IMR-90 (cell line): Measurements from ENCODE around the gene TNPO1. TPM values are rescaled to one million over a fixed set of nuclear protein-coding genes. Genes with fewer than 3 reads are reported as not detected.

Experiments used
- ATAC-seq: fragments of 200-7000 bp; cut with Tn5 transposase; 2 replicates; pipeline ENCODE4 v1.9.1; 2020; ENCODE audit warnings: low read depth, mild to moderate bottlenecking, moderate library complexity
- BruUV-seq: library from RNA; stranded (reverse); fragments of 400-500 nt; replicated peaks from 2 replicates; lab custom pipeline; 2021; lab: Mats Ljungman, UMichigan
- CTCF ChIA-PET: fragments of 300-600 bp; formaldehyde crosslinking; extraction: SDS; loops from one replicate; lab custom pipeline; 2021; ENCODE audit warnings: antibody characterized with exemption; lab: Yijun Ruan, JAX
- POLR2A ChIA-PET: fragments of 300-600 bp; sonication (Branson Sonifier 250); formaldehyde crosslinking; loops from one replicate; lab custom pipeline; 2022; ENCODE audit warnings: antibody characterized with exemption; ENCODE audit not compliant: unreplicated experiment; lab: Charles Lee
- DNase-seq: peaks from one replicate; pipeline ENCODE4 v3.0.0; 2013
- H2AFZ ChIP-seq: replicated peaks from 2 replicates; pipeline ENCODE3; 2013; ENCODE audit warnings: low read length, mild to moderate bottlenecking; ENCODE audit not compliant: poor library complexity
- H2AK5ac ChIP-seq: 2 replicates; pipeline ENCODE4 v1.6.1; 2013; ENCODE audit warnings: low read depth, low read length, inconsistent platforms
- H2AK9ac ChIP-seq: replicated peaks from 2 replicates; pipeline ENCODE3; 2013; ENCODE audit warnings: mild to moderate bottlenecking, low read depth, low read length, moderate library complexity; ENCODE audit not compliant: poor library complexity
- H2BK120ac ChIP-seq: 2 replicates; pipeline ENCODE4 v1.6.1; 2013; ENCODE audit warnings: low read depth, low read length, inconsistent platforms
- H2BK15ac ChIP-seq: 3 replicates; pipeline ENCODE4 v1.6.1; 2013; ENCODE audit warnings: low read depth, low read length, inconsistent platforms
- H2BK20ac ChIP-seq: 2 replicates; pipeline ENCODE4 v1.6.1; 2013; ENCODE audit warnings: low read depth, mild to moderate bottlenecking, inconsistent platforms, low read length, moderate library complexity
- H2BK5ac ChIP-seq: 2 replicates; pipeline ENCODE4 v1.6.1; 2013; ENCODE audit warnings: mild to moderate bottlenecking, low read depth, low read length, inconsistent platforms; ENCODE audit not compliant: poor library complexity, severe bottlenecking
- H3K14ac ChIP-seq: replicated peaks from 2 replicates; pipeline ENCODE4 v1.6.1; 2013; ENCODE audit warnings: low read depth, low read length, inconsistent platforms
- H3K18ac ChIP-seq: 2 replicates; pipeline ENCODE4 v1.6.1; 2013; ENCODE audit warnings: low read depth, low read length, control low read depth
- H3K23ac ChIP-seq: 2 replicates; pipeline ENCODE4 v1.6.1; 2013; ENCODE audit warnings: low read depth, low read length, inconsistent platforms
- H3K27ac ChIP-seq: 2 replicates; pipeline ENCODE4 v1.5.1; 2013; ENCODE audit warnings: mild to moderate bottlenecking, control low read depth, low read length; ENCODE audit not compliant: insufficient read depth
- H3K27me3 ChIP-seq: 2 replicates; pipeline ENCODE4 v1.6.1; 2013; ENCODE audit warnings: low read length; ENCODE audit not compliant: control insufficient read depth, insufficient read depth
- H3K36me3 ChIP-seq: 2 replicates; pipeline ENCODE4 v1.6.1; 2013; ENCODE audit warnings: low read length, mixed read lengths; ENCODE audit not compliant: control insufficient read depth, insufficient read depth
- H3K4ac ChIP-seq: 2 replicates; pipeline ENCODE4 v1.6.1; 2013; ENCODE audit warnings: low read depth, low read length, inconsistent platforms
- H3K4me1 ChIP-seq: 2 replicates; pipeline ENCODE4 v1.6.1; 2013; ENCODE audit warnings: low read length, mixed read lengths; ENCODE audit not compliant: control insufficient read depth, insufficient read depth
- H3K4me2 ChIP-seq: 2 replicates; pipeline ENCODE4 v1.6.1; 2013; ENCODE audit warnings: low read depth, mild to moderate bottlenecking, control low read depth, low read length, moderate library complexity
- H3K4me3 ChIP-seq: 2 replicates; pipeline ENCODE4 v1.5.1; 2013; ENCODE audit warnings: low read depth, mild to moderate bottlenecking, control low read depth, low read length, moderate library complexity; ENCODE audit not compliant: insufficient read depth
- H3K56ac ChIP-seq: 2 replicates; pipeline ENCODE4 v1.6.1; 2013; ENCODE audit warnings: low read length, inconsistent platforms; ENCODE audit not compliant: insufficient read depth; ENCODE audit errors: extremely low read depth
- H3K79me1 ChIP-seq, 2 experiments: 2 replicates each; pipeline ENCODE4 v1.6.1; 2013; ENCODE audit warnings: low read length in 2 of 2, inconsistent platforms in 1 of 2, low read depth in 1 of 2
- H3K9ac ChIP-seq: 2 replicates; pipeline ENCODE4 v1.6.1; 2013; ENCODE audit warnings: low read depth, low read length, control low read depth
- H3K9me1 ChIP-seq: 2 replicates; pipeline ENCODE4 v1.6.1; 2013; ENCODE audit warnings: low read length, inconsistent platforms; ENCODE audit not compliant: insufficient read depth
- H3K9me3 ChIP-seq: 2 replicates; pipeline ENCODE4 v1.6.1; 2013; ENCODE audit warnings: low read length; ENCODE audit not compliant: control insufficient read depth, insufficient read depth
- H4K20me1 ChIP-seq: 2 replicates; pipeline ENCODE4 v1.6.1; 2013; ENCODE audit warnings: low read length, inconsistent platforms; ENCODE audit not compliant: insufficient read depth
- H4K5ac ChIP-seq: 2 replicates; pipeline ENCODE4 v1.6.1; 2013; ENCODE audit warnings: mild to moderate bottlenecking, low read depth, low read length, control low read depth
- H4K8ac ChIP-seq, 2 experiments: 2 replicates each; pipeline ENCODE4 v1.6.1; 2013; ENCODE audit warnings: low read depth in 2 of 2, low read length in 2 of 2, control low read depth in 1 of 2, inconsistent platforms in 1 of 2
- H4K91ac ChIP-seq: 2 replicates; pipeline ENCODE4 v1.6.1; 2013; ENCODE audit warnings: low read depth, low read length, inconsistent platforms; ENCODE audit not compliant: insufficient read depth
- BHLHE40 ChIP-seq: fragments of 150-350 bp; IDR thresholded peaks from 2 replicates; pipeline ENCODE4 v1.6.1; 2016; ENCODE audit warnings: mild to moderate bottlenecking, low read depth, low read length
- CEBPB ChIP-seq: IDR thresholded peaks from 2 replicates; pipeline ENCODE4 v1.6.1; 2012; ENCODE audit warnings: low read depth, low read length, improper control_type of control experiment
- CHD1 ChIP-seq: IDR thresholded peaks from 2 replicates; pipeline ENCODE4 v1.6.1; 2012; ENCODE audit warnings: low read depth, low read length, improper control_type of control experiment
- CTCF ChIP-seq: conservative IDR thresholded peaks from 2 replicates; pipeline ENCODE4 v1.5.1; 2012; ENCODE audit warnings: mild to moderate bottlenecking, low read depth, low read length, improper control_type of control experiment
- FOS ChIP-seq: fragments of 150-350 bp; IDR thresholded peaks from 2 replicates; pipeline ENCODE4 v1.6.1; 2016; ENCODE audit warnings: low read depth, low read length
- MAFK ChIP-seq: IDR thresholded peaks from 2 replicates; pipeline ENCODE4 v1.6.1; 2012; ENCODE audit warnings: low read depth, low read length, improper control_type of control experiment
- MAZ ChIP-seq: IDR thresholded peaks from 2 replicates; pipeline ENCODE4 v1.6.1; 2012; ENCODE audit warnings: low read depth, mild to moderate bottlenecking, low read length, improper control_type of control experiment, moderate library complexity, borderline replicate concordance
- MXI1 ChIP-seq: IDR thresholded peaks from 2 replicates; pipeline ENCODE4 v1.6.1; 2012; ENCODE audit warnings: low read depth, mild to moderate bottlenecking, low read length, moderate library complexity, borderline replicate concordance
- NFE2L2 ChIP-seq: fragments of 150-350 bp; IDR thresholded peaks from 2 replicates; pipeline ENCODE4 v1.6.1; 2016; ENCODE audit warnings: low read depth, mild to moderate bottlenecking, low read length
- POLR2A ChIP-seq: IDR thresholded peaks from 2 replicates; pipeline ENCODE4 v1.6.1; 2012; ENCODE audit warnings: mild to moderate bottlenecking, low read depth, low read length
- RAD21 ChIP-seq: IDR thresholded peaks from 2 replicates; pipeline ENCODE4 v1.6.1; 2012; ENCODE audit warnings: low read length, improper control_type of control experiment
- RCOR1 ChIP-seq: IDR thresholded peaks from 2 replicates; pipeline ENCODE4 v1.6.1; 2012; ENCODE audit warnings: mild to moderate bottlenecking, low read length, improper control_type of control experiment; ENCODE audit not compliant: insufficient replicate concordance
- RFX5 ChIP-seq: IDR thresholded peaks from 2 replicates; pipeline ENCODE4 v1.8.0; 2012; ENCODE audit warnings: low read depth, mild to moderate bottlenecking, low read length, moderate library complexity
- SMC3 ChIP-seq: fragments of 150-350 bp; IDR thresholded peaks from 2 replicates; pipeline ENCODE4 v1.6.1; 2016; ENCODE audit warnings: low read depth, mild to moderate bottlenecking, antibody characterized with exemption, low read length, moderate library complexity
- WGBS, 2 experiments: methylation state at CpG; one replicate each; pipeline versions ENCODE4 v1.1.5 to v1.1.7; 2013; ENCODE audit warnings: missing lambda C conversion rate in 2 of 2; ENCODE audit not compliant: insufficient read length in 1 of 2; ENCODE audit errors: extremely low coverage in 2 of 2; 5-methylcytosine and 5-hydroxymethylcytosine counted together
- dilution Hi-C: fragments of 300-500 bp; cut with HindIII; formaldehyde crosslinking; loops from one replicate; pipeline ENCODE4 v1.14.3; 2018; ENCODE audit warnings: low sequenced_read_pairs; ENCODE audit not compliant: unreplicated experiment
- in situ Hi-C: fragments of 300-500 bp; cut with MboI; formaldehyde crosslinking; loops from 3 replicates; pipeline ENCODE4 v1.14.3; 2019; ENCODE audit warnings: low sequenced_read_pairs, inconsistent platforms, mixed read lengths
- intact Hi-C: fragments of 100-400 bp; cut with micrococcal nuclease; formaldehyde crosslinking; loops from 2 replicates; pipeline ENCODE4 v1.10.0; 2022
- polyA plus RNA-seq, 3 experiments: library from polyadenylated mRNA; depleted of rRNA; stranded (reverse); fragments of >200 nt; gene quantifications; 2 replicates each; pipeline ENCODE4 v1.2.3, GENCODE V29; 2012; ENCODE audit warnings: low replicate concordance in 1 of 3
- total RNA-seq: library from RNA; depleted of rRNA; stranded (reverse); fragments of >200 nt; gene quantifications from 2 replicates; pipeline ENCODE4 v1.2.3, GENCODE V29; 2012
- TF ChIP-seq, protein P1 (sequence below): fragments of 150-350 bp; IDR thresholded peaks from 2 replicates; pipeline ENCODE4 v1.6.1; 2017; ENCODE audit warnings: mild to moderate bottlenecking, antibody characterized with exemption, low read length, low read depth
- TF ChIP-seq, protein P2 (sequence below): fragments of 150-350 bp; IDR thresholded peaks from 2 replicates; pipeline ENCODE4 v1.6.1; 2016; ENCODE audit warnings: low read depth, mild to moderate bottlenecking, low read length, moderate library complexity, borderline replicate concordance

Gene TNPO1
- total and polyA plus RNA-seq, 2 of the 4 experiments (the other 2 are of a cell fraction), result 45.5 to 400 TPM

GRCh38 chr5:72790186-72790585 lies 26.3 kb upstream of the TNPO1 start:
- Histone ChIP-seq H2BK120ac (no peak overlapping the region), H3K4me3 (no peak overlapping the region), H3K27ac (no peak overlapping the region), H4K8ac (no peak overlapping the region), H3K79me1 (no peaks in the 10 kb centered on the region), H3K9ac (no peak overlapping the region), H3K9me3 (no peaks in the 10 kb centered on the region), H3K23ac (no peak overlapping the region), H3K4ac (no peak overlapping the region), H2AK9ac (no peak overlapping the region), H3K4me1 (peaks cover 2% of the 10 kb centered on the region; the same call in 1 of the 2 replicates), H4K20me1 (no peaks in the 10 kb centered on the region), H3K4me2 (no peak overlapping the region), H3K9me1 (no peaks in the 10 kb centered on the region), H3K18ac (no peak overlapping the region), H3K27me3 (peaks cover 5% of the 10 kb centered on the region; the same call in 1 of the 2 replicates), H3K56ac (no peak overlapping the region), H3K14ac (no peak overlapping the region), H2BK15ac (no peak overlapping the region), H4K91ac (no peak overlapping the region), H2BK20ac (no peak overlapping the region), H2AK5ac (no peak overlapping the region), H2BK5ac (no peak overlapping the region), H3K36me3 (no peaks in the 10 kb centered on the region), H2AFZ (no peak overlapping the region), H4K5ac (no peak overlapping the region)
- TF ChIP-seq CHD1, result no peak
- TF ChIP-seq, protein P1, sequence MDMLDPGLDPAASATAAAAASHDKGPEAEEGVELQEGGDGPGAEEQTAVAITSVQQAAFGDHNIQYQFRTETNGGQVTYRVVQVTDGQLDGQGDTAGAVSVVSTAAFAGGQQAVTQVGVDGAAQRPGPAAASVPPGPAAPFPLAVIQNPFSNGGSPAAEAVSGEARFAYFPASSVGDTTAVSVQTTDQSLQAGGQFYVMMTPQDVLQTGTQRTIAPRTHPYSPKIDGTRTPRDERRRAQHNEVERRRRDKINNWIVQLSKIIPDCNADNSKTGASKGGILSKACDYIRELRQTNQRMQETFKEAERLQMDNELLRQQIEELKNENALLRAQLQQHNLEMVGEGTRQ, result no peak
- TF ChIP-seq NFE2L2, result no peak
- TF ChIP-seq MAFK, result no peak
- no peak for TF ChIP-seq CTCF
- no peak for TF ChIP-seq MAZ
- no peak for TF ChIP-seq POLR2A
- no peak for TF ChIP-seq RAD21
- no peak for TF ChIP-seq BHLHE40
- TF ChIP-seq, protein P2, sequence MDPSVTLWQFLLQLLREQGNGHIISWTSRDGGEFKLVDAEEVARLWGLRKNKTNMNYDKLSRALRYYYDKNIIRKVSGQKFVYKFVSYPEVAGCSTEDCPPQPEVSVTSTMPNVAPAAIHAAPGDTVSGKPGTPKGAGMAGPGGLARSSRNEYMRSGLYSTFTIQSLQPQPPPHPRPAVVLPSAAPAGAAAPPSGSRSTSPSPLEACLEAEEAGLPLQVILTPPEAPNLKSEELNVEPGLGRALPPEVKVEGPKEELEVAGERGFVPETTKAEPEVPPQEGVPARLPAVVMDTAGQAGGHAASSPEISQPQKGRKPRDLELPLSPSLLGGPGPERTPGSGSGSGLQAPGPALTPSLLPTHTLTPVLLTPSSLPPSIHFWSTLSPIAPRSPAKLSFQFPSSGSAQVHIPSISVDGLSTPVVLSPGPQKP, result no peak
- TF ChIP-seq SMC3, result no peak
- TF ChIP-seq CEBPB, result no peak
- no peak for TF ChIP-seq RFX5
- no peak for TF ChIP-seq RCOR1
- no peak for TF ChIP-seq MXI1
- no peak for TF ChIP-seq FOS
- ATAC-seq (peak; percentile 24; the same call in 1 of the 2 replicates), DNase-seq (peak; percentile 19)
- WGBS, 2 experiments, result no CpG with 5 or more reads among the region's 1 CpG
- dilution Hi-C loops, result no loop called here
- CTCF ChIA-PET, result interaction anchor here (0.5 kb wide), 1 partner anchor 86 kb away, joined by 5 read pairs; no protein-coding TSS in a partner anchor
- no TSS peak for BruUV-seq
- POLR2A ChIA-PET, result no interaction called here
- intact Hi-C loops, result no loop called here
- in situ Hi-C loops, result no loop called here
